ENCODE measurements around the gene PGAP3. TPM values are rescaled to one million over a fixed set of nuclear protein-coding genes. Genes with fewer than 3 reads are reported as not detected.

PGAP3 gene, protein sequence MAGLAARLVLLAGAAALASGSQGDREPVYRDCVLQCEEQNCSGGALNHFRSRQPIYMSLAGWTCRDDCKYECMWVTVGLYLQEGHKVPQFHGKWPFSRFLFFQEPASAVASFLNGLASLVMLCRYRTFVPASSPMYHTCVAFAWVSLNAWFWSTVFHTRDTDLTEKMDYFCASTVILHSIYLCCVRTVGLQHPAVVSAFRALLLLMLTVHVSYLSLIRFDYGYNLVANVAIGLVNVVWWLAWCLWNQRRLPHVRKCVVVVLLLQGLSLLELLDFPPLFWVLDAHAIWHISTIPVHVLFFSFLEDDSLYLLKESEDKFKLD
- total RNA-seq = 3.0 and 3.1 TPM in 2 replicates

DNA sequence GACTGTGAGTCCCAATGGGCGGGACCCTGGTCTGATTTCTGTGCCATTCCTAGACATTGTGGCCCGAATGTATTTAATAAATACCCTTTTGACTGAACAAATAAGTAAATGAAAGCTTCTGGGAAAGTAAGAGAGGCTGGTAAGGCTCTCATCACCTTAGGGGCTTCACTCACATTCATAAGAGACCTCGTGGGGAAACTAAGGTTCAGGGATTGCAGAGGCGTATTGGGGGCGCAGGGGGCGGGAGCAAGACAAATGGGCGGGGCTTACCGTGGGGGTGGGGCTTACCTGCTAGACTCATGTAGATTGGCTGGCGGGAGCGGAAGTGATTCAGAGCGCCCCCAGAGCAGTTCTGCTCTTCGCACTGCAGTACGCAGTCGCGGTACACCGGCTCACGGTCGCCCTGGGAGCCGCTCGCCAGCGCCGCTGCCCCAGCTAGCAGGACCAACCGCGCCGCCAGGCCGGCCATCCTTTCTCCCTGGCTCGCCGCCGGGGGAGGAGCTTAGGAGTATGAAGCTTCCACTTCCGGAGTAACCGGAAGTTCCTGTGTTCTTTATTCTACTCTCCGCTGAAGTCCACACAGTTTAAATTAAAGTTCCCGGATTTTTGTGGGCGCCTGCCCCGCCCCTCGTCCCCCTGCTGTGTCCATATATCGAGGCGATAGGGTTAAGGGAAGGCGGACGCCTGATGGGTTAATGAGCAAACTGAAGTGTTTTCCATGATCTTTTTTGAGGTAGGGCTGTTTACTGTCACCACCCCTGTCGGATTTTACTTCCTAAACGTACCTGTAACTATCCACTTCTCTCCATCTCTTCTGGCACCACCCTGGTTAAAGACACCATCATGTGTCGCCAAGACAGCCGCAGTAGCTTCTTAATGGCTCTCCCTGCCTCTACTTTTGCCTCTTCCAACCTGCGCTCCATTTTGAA is at the start of gene PGAP3:
PGAP3 (minus strand) TSS at position 512 of the 929 bp plus-strand sequence; CDS start at position 469, 43 bp downstream.

DNA sequence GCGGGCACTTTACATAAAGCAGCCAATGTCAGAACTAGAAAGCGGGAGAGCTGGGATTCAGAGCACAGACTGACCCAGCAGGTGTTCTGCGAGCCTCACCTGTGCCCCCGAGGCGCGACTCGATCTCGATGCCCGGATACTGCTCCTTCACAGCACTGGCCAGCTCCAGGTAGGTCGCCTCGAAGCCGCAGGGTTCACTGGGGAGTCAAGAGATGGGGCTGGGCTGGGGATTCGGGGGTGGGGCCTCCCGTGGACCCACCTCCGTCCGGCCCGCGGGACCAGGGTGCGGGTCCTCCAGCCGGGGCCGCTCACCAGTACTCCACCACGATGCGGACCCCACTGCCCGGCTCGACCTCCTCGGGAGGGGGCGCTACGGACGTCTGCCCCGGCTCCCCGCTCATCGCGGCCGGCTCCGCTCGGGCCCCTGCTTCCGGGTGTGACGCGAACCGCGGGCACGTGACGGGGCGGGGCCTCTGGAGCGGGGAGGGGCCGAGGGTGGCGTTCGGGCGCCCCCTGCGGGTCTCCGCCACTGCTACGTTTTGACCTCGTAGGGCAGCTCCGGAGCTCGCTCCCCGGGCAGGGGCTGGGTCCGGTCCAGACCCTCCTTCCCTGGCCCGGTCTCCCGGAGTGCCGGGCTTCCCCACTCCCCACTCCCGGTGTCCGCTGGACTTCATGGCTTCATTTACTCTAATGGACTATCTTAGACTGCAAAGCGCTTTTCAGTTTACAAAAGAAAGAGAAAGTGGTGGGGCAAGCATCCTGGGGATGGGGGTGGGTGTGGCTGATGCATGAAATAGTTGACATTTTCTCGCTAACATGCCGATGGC is 42.5 kb upstream of the PGAP3 start, which contains the start of gene MIEN1:
MIEN1 (minus strand) TSS at position 438 of the 827 bp plus-strand sequence; CDS start at position 401, 37 bp downstream.

DNA sequence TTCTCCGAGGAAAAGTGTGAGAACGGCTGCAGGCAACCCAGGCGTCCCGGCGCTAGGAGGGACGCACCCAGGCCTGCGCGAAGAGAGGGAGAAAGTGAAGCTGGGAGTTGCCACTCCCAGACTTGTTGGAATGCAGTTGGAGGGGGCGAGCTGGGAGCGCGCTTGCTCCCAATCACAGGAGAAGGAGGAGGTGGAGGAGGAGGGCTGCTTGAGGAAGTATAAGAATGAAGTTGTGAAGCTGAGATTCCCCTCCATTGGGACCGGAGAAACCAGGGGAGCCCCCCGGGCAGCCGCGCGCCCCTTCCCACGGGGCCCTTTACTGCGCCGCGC is 11.9 kb upstream of the PGAP3 start, which contains the start of gene ERBB2:
ERBB2 (plus strand) TSS at position 247 of the 330 bp plus-strand sequence. CDS start 175 bp downstream, outside the sequence.

DNA sequence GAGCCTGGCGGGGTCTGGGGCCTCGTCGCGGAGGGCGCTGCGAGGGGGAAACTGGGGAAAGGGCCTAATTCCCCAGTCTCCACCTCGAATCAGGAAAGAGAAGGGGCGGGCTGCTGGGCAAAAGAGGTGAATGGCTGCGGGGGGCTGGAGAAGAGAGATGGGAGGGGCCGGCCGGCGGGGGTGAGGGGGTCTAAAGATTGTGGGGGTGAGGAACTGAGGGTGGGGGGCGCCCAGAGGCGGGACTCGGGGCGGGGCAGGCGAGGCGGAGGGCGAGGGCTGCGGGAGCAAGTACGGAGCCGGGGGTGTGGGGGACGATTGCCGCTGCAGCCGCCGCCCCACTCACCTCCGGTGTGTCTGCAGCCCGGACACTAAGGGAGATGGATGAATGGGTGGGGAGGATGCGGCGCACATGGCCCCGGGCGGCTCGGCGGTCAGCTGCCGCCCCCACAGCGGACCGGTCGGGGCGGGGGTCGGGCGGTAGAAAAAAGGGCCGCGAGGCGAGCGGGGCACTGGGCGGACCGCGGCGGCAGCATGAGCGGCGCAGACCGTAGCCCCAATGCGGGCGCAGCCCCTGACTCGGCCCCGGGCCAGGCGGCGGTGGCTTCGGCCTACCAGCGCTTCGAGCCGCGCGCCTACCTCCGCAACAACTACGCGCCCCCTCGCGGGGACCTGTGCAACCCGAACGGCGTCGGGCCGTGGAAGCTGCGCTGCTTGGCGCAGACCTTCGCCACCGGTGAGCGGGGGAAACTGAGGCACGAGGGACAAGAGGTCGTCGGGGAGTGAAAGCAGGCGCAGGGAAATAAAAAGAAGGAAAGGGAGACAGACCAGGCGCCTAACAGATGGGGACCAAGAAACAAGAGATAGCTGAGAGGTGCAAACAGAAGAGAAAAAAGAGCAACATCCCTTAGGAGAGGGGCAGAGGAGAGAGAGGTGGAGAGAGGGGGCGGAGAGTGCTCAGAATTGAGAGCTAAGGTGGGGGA is 19.6 kb downstream of the PGAP3 start, which contains the start of gene PNMT:
PNMT (plus strand) TSS at position 509 of the 980 bp plus-strand sequence; CDS start at position 532, 23 bp downstream.

DNA sequence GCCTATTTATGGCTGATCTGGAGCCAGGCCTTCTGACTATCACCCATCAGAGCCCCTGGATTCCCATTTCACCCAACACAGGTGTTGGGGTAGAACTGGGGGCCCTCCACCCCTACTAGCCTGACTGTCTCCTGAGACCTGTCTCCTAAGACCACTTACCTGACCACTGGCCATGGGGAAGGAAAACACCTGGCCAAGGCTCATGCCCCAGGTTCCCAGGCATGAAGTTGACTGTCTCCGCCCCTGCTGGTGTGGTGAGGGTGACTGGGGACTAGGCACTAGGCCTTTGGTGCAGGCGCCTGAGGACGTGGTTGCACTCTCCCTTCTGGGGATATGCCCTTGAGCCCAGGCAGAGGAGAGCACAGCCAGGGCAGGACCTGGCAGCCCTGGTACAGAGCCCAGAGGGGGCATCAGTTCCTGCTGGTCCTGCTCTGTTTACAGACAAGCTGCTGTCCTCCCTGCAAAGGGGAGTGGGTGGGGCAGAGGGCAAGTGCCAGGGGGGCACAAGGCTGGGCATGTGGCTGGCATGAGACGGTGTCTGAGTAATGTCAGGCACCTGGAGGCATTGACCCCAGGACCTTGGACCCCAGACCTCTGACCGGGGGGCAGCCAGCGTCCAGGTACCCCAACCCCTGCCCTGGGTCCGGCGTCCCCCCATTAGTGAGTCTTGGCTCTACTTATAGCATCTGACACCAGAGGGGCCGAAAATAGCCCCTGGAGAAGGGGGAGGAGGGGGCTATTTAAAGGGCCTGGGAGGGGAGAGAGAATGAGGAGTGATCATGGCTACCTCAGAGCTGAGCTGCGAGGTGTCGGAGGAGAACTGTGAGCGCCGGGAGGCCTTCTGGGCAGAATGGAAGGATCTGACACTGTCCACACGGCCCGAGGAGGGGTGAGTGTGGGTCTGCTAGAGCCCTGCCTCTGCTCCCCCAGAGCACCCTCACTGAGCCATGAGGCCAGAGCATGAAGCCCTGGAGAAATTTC is 23.0 kb downstream of the PGAP3 start, which contains the start of gene TCAP:
TCAP (plus strand) TSS at position 769 of the 981 bp plus-strand sequence; CDS start at position 780, 11 bp downstream.

DNA sequence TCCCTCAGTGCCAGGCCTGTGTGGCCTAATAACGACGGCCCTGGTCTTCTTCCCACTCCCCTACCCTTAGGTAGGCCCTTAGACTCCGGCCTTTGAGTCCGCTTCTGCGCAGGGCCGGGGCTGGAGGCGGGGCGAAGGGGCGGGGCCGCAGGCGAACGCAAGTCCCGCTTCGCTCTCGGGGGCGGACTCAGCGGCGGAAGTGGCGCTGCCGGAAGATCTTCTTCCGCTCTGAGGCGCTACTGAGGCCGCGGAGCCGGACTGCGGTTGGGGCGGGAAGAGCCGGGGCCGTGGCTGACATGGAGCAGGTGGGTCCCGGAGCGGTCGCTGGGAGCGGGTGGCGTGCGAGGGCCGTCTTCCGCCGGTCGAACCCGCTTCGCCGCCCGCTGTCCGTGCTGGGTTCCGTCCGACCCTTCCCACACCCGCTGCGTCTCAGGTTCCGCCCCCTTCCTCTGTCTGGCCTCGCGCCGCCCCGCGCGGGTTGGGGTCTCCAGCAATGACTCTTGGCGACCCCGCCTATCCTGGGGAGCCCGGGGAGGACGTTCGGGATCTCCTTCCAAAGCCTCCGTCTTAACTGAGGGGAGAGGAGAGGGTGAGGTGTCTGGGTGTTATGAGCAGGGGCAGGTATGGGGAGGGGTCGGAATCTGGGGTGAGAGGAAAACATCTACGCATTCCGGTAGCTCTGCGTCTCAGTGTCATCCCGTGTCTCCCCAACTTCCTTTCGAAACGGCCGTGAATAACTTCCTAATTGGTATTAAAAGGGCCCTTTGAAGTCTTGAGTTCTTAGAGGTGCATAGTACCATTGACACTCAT is 50.7 kb downstream of the PGAP3 start, which contains the start of gene STARD3:
STARD3 (plus strand) TSS at position 218 of the 810 bp plus-strand sequence. CDS start 16,388 bp downstream, outside the sequence.

DNA sequence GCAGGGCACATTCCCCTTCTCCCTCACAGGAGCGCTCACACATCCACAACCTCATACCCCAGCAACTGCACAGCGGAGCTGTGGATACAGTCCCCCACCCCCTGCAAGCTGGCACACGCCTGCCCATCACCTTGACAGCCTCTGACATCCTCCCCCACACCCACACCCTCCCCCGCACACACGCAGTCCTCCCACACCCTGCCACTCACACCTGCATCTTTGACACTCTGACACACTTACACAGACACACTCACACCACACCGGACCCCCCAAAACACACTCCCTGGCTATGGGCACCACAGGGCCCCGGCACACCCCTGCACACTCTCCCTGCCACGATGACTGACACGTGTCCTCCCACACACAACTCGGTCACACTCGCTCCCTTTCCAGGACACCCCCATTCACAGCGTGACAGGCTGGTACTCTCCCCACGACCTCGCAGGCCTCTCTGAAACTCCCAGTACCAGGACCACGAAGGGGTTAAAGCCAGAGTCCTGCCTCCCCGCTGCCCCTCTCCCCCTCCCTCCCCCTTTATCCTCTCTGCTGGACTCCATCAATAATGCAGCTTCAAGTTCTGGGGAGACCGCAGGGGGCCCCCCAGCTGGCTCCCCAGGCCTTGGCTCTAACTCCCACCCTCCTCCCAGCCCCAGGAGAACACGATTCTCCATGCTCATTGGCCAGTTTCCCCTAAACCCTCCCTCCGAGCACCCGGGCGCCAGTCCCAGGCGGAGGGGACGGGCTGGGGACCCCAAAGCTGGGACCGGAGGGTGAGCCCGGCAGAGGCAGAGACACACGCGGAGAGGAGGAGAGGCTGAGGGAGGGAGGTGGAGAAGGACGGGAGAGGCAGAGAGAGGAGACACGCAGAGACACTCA is 61.4 kb downstream of the PGAP3 start, which contains the start of gene PPP1R1B:
PPP1R1B (plus strand) TSS at position 782 of the 876 bp plus-strand sequence. CDS start 441 bp downstream, outside the sequence.

Other genes starting within 250 kb of the PGAP3 start
- 20.2 and 21.7 TPM in 2 replicates for gene MED1, start 236.8 kb downstream of the PGAP3 start, total RNA-seq
- gene CDK12, start 226.6 kb downstream of the PGAP3 start, total RNA-seq = 21.5 and 23.2 TPM in 2 replicates
- not detected in 2 replicates for gene NEUROD2, start 80.1 kb downstream of the PGAP3 start, total RNA-seq
- gene PPP1R1B, start 61.1 kb downstream of the PGAP3 start, total RNA-seq = not detected in 2 replicates
- 25.6 and 34.7 TPM in 2 replicates for gene STARD3, start 50.9 kb downstream of the PGAP3 start, total RNA-seq
- 0.15 TPM in 1 of 2 replicates, not detected in the other for gene TCAP, start 22.7 kb downstream of the PGAP3 start, total RNA-seq
- 0.20 TPM in 1 of 2 replicates, not detected in the other for gene PNMT, start 19.6 kb downstream of the PGAP3 start, total RNA-seq
- 12.5 and 13.5 TPM in 2 replicates for gene ERBB2, start 12.0 kb upstream of the PGAP3 start, total RNA-seq
- gene MIEN1, start 42.5 kb upstream of the PGAP3 start, total RNA-seq = 77.2 and 85.3 TPM in 2 replicates
- 0.27 and 0.30 TPM in 2 replicates for gene GRB7, start 49.9 kb upstream of the PGAP3 start, total RNA-seq
- gene IKZF3, start 176.3 kb upstream of the PGAP3 start, total RNA-seq = not detected in 2 replicates
- gene ZPBP2, start 180.1 kb upstream of the PGAP3 start, total RNA-seq = not detected in 2 replicates
- gene GSDMB, start 230.6 kb upstream of the PGAP3 start, total RNA-seq = 0.53 and 1.8 TPM in 2 replicates
- 15.5 and 19.0 TPM in 2 replicates for gene ORMDL3, start 239.5 kb upstream of the PGAP3 start, total RNA-seq
- not detected in 2 replicates for gene LRRC3C, start 239.7 kb upstream of the PGAP3 start, total RNA-seq

Measured in mammary microvascular endothelial cell (primary cell).